ENCODE data around the gene IQCK.

- peak in 1 of 3 experiments; percentile 4 for TF ChIP-seq CTCF (IDR thresholded peaks at IDR 0.05)
- TF ChIP-seq POLR2AphosphoS5 (IDR thresholded peaks at IDR 0.05; ENCODE audit: insufficient read depth in 1 of 2, low read depth in 1 of 2) = peak; percentile 82 to 90
These were observed at the start of gene IQCK, which contains the start of gene KNOP1 for GRCh38 chr16:19717741-19718623.

Data from vagina (tissue), 2 donors.